WTC11 (cell line): Measurements from ENCODE around the gene CLDN7. TPM values are rescaled to one million over a fixed set of nuclear protein-coding genes. Genes with fewer than 3 reads are reported as not detected.

Experiments used
- CREB1 ChIP-seq: sonication (generic); formaldehyde crosslinking; IDR thresholded peaks from 2 replicates; pipeline ENCODE4 v1.8.0; 2023; ENCODE audit warnings: mild to moderate bottlenecking, missing genetic modification reagents
- EMX1 ChIP-seq: fragments of 250-450 bp; sonication (Bioruptor Pico); IDR thresholded peaks from 2 replicates; pipeline ENCODE4 v1.8.0; 2021; ENCODE audit warnings: mild to moderate bottlenecking
- ESRRA ChIP-seq: sonication (generic); formaldehyde crosslinking; IDR thresholded peaks from 2 replicates; pipeline ENCODE4 v1.8.1; 2022; ENCODE audit warnings: mild to moderate bottlenecking, missing genetic modification reagents, borderline replicate concordance
- ETV6 ChIP-seq: sonication (generic); formaldehyde crosslinking; IDR thresholded peaks from 2 replicates; pipeline ENCODE4 v1.8.1; 2022; ENCODE audit warnings: mild to moderate bottlenecking, missing genetic modification reagents
- FOXK1 ChIP-seq: sonication (generic); formaldehyde crosslinking; IDR thresholded peaks from 2 replicates; pipeline ENCODE4 v1.8.0; 2022; ENCODE audit warnings: mild to moderate bottlenecking, moderate library complexity, missing genetic modification reagents
- FOXP4 ChIP-seq: sonication (generic); formaldehyde crosslinking; IDR thresholded peaks from 2 replicates; pipeline ENCODE4 v1.8.0; 2022; ENCODE audit warnings: mild to moderate bottlenecking, missing genetic modification reagents
- HMGA2 ChIP-seq: fragments of 250-450 bp; sonication (Bioruptor Pico); IDR thresholded peaks from 2 replicates; pipeline ENCODE4 v1.4.0; 2021; ENCODE audit warnings: mild to moderate bottlenecking, moderate library complexity
- IRF2 ChIP-seq: sonication (generic); formaldehyde crosslinking; IDR thresholded peaks from 2 replicates; pipeline ENCODE4 v1.8.0; 2022; ENCODE audit warnings: low read depth, missing genetic modification reagents, borderline replicate concordance
- JUN ChIP-seq: sonication (generic); formaldehyde crosslinking; IDR thresholded peaks from 2 replicates; pipeline ENCODE4 v1.8.0; 2023; ENCODE audit warnings: mild to moderate bottlenecking, missing genetic modification reagents
- NFYB ChIP-seq: sonication (generic); formaldehyde crosslinking; conservative IDR thresholded peaks from 2 replicates; pipeline ENCODE4 v1.8.0; 2022; ENCODE audit warnings: low read depth, missing genetic modification reagents
- NR2C2 ChIP-seq: sonication (generic); formaldehyde crosslinking; IDR thresholded peaks from 2 replicates; pipeline ENCODE4 v1.8.0; 2022; ENCODE audit warnings: mild to moderate bottlenecking, missing genetic modification reagents
- NR3C1 ChIP-seq: sonication (generic); formaldehyde crosslinking; conservative IDR thresholded peaks from 2 replicates; pipeline ENCODE4 v1.8.1; 2023; ENCODE audit warnings: low read depth, mild to moderate bottlenecking, missing genetic modification reagents
- OVOL2 ChIP-seq: fragments of 250-450 bp; sonication (Bioruptor Pico); IDR thresholded peaks from 2 replicates; pipeline ENCODE4 v1.9.0; 2021; ENCODE audit warnings: mild to moderate bottlenecking, borderline replicate concordance
- PRRX2 ChIP-seq: fragments of 250-450 bp; sonication (Bioruptor Pico); IDR thresholded peaks from 2 replicates; pipeline ENCODE4 v1.8.0; 2021; ENCODE audit warnings: mild to moderate bottlenecking
- RELA ChIP-seq: sonication (generic); formaldehyde crosslinking; IDR thresholded peaks from 2 replicates; pipeline ENCODE4 v1.8.1; 2022; ENCODE audit warnings: missing genetic modification reagents, mild to moderate bottlenecking, borderline replicate concordance
- TCF7 ChIP-seq: sonication (generic); formaldehyde crosslinking; IDR thresholded peaks from 2 replicates; pipeline ENCODE4 v1.8.0; 2022; ENCODE audit warnings: mild to moderate bottlenecking, low read depth, missing genetic modification reagents, moderate library complexity
- TEAD1 ChIP-seq: sonication (generic); formaldehyde crosslinking; IDR thresholded peaks from 2 replicates; pipeline ENCODE4 v1.8.0; 2022; ENCODE audit warnings: mild to moderate bottlenecking, missing genetic modification reagents
- TP53 ChIP-seq: sonication (generic); formaldehyde crosslinking; IDR thresholded peaks from 2 replicates; pipeline ENCODE4 v1.8.1; 2023; ENCODE audit warnings: mild to moderate bottlenecking, missing genetic modification reagents
- ZNF281 ChIP-seq: sonication (generic); formaldehyde crosslinking; IDR thresholded peaks from 2 replicates; pipeline ENCODE4 v1.8.0; 2023; ENCODE audit warnings: mild to moderate bottlenecking, missing genetic modification reagents
- ZNF425 ChIP-seq: fragments of 250-450 bp; sonication (Bioruptor Pico); conservative IDR thresholded peaks from 2 replicates; pipeline ENCODE4 v1.9.0; 2021; ENCODE audit warnings: mild to moderate bottlenecking
- ZNF671 ChIP-seq: fragments of 250-450 bp; sonication (Bioruptor Pico); IDR thresholded peaks from 2 replicates; pipeline ENCODE4 v1.8.0; 2021; ENCODE audit warnings: mild to moderate bottlenecking
- ZSCAN18 ChIP-seq: fragments of 250-450 bp; sonication (Bioruptor Pico); IDR thresholded peaks from 2 replicates; pipeline ENCODE4 v2.1.2; 2022; ENCODE audit warnings: mild to moderate bottlenecking, moderate library complexity
- total RNA-seq: library from RNA; stranded (reverse); gene quantifications from 3 replicates; pipeline ENCODE4 v1.2.3, GENCODE V29; 2021
- TF ChIP-seq, protein P1 (sequence below): fragments of 250-450 bp; sonication (Bioruptor Pico); IDR thresholded peaks from 2 replicates; pipeline ENCODE4 v1.8.0; 2021; ENCODE audit warnings: mild to moderate bottlenecking
- TF ChIP-seq, protein P2 (sequence below): sonication (generic); formaldehyde crosslinking; IDR thresholded peaks from 2 replicates; pipeline ENCODE4 v1.8.1; 2022; ENCODE audit warnings: low read depth, mild to moderate bottlenecking, moderate library complexity, missing genetic modification reagents, borderline replicate concordance
- TF ChIP-seq, protein P3 (sequence below): sonication (generic); formaldehyde crosslinking; conservative IDR thresholded peaks from 2 replicates; pipeline ENCODE4 v1.8.1; 2023; ENCODE audit warnings: mild to moderate bottlenecking, low read depth, missing genetic modification reagents, moderate library complexity
- TF ChIP-seq, protein P4 (sequence below): sonication (generic); formaldehyde crosslinking; conservative IDR thresholded peaks from 2 replicates; pipeline ENCODE4 v1.8.1; 2022; ENCODE audit warnings: mild to moderate bottlenecking, missing genetic modification reagents

Gene CLDN7
- total RNA-seq, 1 experiment from 2014 or later, result 136 TPM

DNA sequence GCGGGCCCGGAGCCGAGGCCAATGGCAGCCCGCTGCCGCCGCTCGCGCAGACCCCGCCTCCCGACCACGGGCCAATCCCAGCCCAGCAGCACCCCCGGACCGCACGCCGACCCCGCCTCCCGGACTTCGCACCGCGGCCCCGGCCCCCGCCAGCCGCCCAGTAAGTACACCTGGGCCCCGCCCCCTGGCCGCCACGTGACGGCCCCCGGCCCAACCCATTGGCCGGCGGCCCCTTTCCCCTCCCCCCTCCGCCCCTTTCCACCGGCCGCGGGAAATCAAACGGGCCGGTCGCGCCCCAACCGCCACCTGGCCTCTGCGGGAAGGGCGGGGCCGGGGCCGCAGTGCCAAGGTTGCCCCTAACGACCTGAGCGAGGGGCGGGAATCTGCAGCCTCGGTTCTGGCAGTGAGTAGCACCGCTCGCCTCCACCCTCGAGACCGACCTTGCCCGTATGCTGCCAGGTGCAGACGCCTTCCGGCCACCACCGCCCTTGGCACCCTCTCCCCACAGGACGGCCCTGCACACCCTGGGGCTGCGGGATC is 32.4 kb upstream of the CLDN7 start, which contains the start of gene YBX2 (continued):
- no peak for TF ChIP-seq ZSCAN18 (CRISPR knock-in tag)
- TF ChIP-seq, protein P1, sequence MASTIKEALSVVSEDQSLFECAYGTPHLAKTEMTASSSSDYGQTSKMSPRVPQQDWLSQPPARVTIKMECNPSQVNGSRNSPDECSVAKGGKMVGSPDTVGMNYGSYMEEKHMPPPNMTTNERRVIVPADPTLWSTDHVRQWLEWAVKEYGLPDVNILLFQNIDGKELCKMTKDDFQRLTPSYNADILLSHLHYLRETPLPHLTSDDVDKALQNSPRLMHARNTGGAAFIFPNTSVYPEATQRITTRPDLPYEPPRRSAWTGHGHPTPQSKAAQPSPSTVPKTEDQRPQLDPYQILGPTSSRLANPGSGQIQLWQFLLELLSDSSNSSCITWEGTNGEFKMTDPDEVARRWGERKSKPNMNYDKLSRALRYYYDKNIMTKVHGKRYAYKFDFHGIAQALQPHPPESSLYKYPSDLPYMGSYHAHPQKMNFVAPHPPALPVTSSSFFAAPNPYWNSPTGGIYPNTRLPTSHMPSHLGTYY (CRISPR knock-in tag), result no peak
- TF ChIP-seq OVOL2, result no peak
- TF ChIP-seq RELA (CRISPR knock-in tag), result no peak; the same call in 1 of the 2 replicates
- 0 out of 2 replicates have a peak, but pooled peaks have one; percentile 13 for TF ChIP-seq ESRRA
- TF ChIP-seq, protein P2, sequence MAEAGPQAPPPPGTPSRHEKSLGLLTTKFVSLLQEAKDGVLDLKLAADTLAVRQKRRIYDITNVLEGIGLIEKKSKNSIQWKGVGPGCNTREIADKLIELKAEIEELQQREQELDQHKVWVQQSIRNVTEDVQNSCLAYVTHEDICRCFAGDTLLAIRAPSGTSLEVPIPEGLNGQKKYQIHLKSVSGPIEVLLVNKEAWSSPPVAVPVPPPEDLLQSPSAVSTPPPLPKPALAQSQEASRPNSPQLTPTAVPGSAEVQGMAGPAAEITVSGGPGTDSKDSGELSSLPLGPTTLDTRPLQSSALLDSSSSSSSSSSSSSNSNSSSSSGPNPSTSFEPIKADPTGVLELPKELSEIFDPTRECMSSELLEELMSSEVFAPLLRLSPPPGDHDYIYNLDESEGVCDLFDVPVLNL (CRISPR knock-in tag), result peak; percentile 79
- TF ChIP-seq IRF2, result no peak
- no peak; the same call in 1 of the 2 replicates for TF ChIP-seq FOXP4 (CRISPR knock-in tag)
- peak; percentile 93; the same call in 1 of the 2 replicates for TF ChIP-seq TP53
- TF ChIP-seq ETV6 (CRISPR knock-in tag), result no peak
- TF ChIP-seq, protein P3, sequence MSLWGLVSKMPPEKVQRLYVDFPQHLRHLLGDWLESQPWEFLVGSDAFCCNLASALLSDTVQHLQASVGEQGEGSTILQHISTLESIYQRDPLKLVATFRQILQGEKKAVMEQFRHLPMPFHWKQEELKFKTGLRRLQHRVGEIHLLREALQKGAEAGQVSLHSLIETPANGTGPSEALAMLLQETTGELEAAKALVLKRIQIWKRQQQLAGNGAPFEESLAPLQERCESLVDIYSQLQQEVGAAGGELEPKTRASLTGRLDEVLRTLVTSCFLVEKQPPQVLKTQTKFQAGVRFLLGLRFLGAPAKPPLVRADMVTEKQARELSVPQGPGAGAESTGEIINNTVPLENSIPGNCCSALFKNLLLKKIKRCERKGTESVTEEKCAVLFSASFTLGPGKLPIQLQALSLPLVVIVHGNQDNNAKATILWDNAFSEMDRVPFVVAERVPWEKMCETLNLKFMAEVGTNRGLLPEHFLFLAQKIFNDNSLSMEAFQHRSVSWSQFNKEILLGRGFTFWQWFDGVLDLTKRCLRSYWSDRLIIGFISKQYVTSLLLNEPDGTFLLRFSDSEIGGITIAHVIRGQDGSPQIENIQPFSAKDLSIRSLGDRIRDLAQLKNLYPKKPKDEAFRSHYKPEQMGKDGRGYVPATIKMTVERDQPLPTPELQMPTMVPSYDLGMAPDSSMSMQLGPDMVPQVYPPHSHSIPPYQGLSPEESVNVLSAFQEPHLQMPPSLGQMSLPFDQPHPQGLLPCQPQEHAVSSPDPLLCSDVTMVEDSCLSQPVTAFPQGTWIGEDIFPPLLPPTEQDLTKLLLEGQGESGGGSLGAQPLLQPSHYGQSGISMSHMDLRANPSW (CRISPR knock-in tag), result no peak
- TF ChIP-seq TCF7 (CRISPR knock-in tag), result no peak
- no peak for TF ChIP-seq HMGA2 (CRISPR knock-in tag)
- TF ChIP-seq ZNF281 (CRISPR knock-in tag), result peak; percentile 87
- peak; percentile 42; the same call in 1 of the 2 replicates for TF ChIP-seq TEAD1 (CRISPR knock-in tag)
- TF ChIP-seq NFYB (CRISPR knock-in tag), result peak; percentile 74
- no peak; the same call in 1 of the 2 replicates for TF ChIP-seq NR3C1 (CRISPR knock-in tag)
- no peak for TF ChIP-seq EMX1
- TF ChIP-seq ZNF671 (CRISPR knock-in tag), result no peak
- TF ChIP-seq PRRX2 (CRISPR knock-in tag), result no peak
- TF ChIP-seq FOXK1 (CRISPR knock-in tag), result peak; percentile 57; the same call in 1 of the 2 replicates
- TF ChIP-seq NR2C2 (CRISPR knock-in tag), result 0 out of 2 replicates have a peak, but pooled peaks have one; percentile 47
- TF ChIP-seq ZNF425, result no peak
- TF ChIP-seq CREB1 (CRISPR knock-in tag), result peak; percentile 92; the same call in 1 of the 2 replicates
- TF ChIP-seq, protein P4, sequence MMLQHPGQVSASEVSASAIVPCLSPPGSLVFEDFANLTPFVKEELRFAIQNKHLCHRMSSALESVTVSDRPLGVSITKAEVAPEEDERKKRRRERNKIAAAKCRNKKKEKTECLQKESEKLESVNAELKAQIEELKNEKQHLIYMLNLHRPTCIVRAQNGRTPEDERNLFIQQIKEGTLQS (CRISPR knock-in tag), result no peak
- no peak; the same call in 1 of the 2 replicates for TF ChIP-seq JUN
